HG03097 (cell line): ENCODE measurements around the gene PCDHGA1.
A peak's percentile ranks its signal among the peaks of the same experiment; 100 is the strongest.
"Not testable (repeated sequence)": the region's sequence is repeated elsewhere in the genome, so short reads cannot be mapped to it uniquely, and the experiment has no call there.

Experiments
- ATAC-seq: cut with Tn5 transposase; IDR thresholded peaks from one replicate; pipeline ENCODE4 v1.9.1; 2021; ENCODE audit not compliant: unreplicated experiment, low FRiP score

Gene PCDHGA1

GRCh38 chr5:141407790-141408505 lies 77.6 kb downstream of the PCDHGA1 start, which contains the start of gene PCDHGB6:
Gene PCDHGB6 (plus strand): TSS chr5:141408021. CDS start chr5:141408203, 182 bp downstream.
- not testable (repeated sequence) for ATAC-seq

- ATAC-seq, result no peak
These were observed 79.4 kb downstream of the PCDHGA1 start for GRCh38 chr5:141409598-141410306.

- no peak for ATAC-seq
These were observed 81.3 kb downstream of the PCDHGA1 start for GRCh38 chr5:141411575-141411974.

GRCh38 chr5:141412854-141413539 lies 82.7 kb downstream of the PCDHGA1 start, which contains the start of gene PCDHGA10:
Gene PCDHGA10 (plus strand): TSS chr5:141412987. CDS start chr5:141413176, 189 bp downstream.
- no peak for ATAC-seq

- ATAC-seq, result no peak
These were observed 83.3 kb downstream of the PCDHGA1 start for GRCh38 chr5:141413540-141414069.

- not testable (repeated sequence) for ATAC-seq
These were observed 84.4 kb downstream of the PCDHGA1 start for GRCh38 chr5:141414548-141415274.

GRCh38 chr5:141415275-141415618 lies 84.9 kb downstream of the PCDHGA1 start:
- not testable (repeated sequence) for ATAC-seq

- ATAC-seq, result peak; percentile 70
These were observed 87.3 kb downstream of the PCDHGA1 start, which contains the start of gene PCDHGB7 for GRCh38 chr5:141417494-141418172. Gene PCDHGB7 (plus strand): TSS chr5:141417677. CDS start chr5:141417860, 183 bp downstream.

- ATAC-seq, result no peak
These were observed 89.0 kb downstream of the PCDHGA1 start for GRCh38 chr5:141419074-141419880.

GRCh38 chr5:141420855-141421488 lies 90.7 kb downstream of the PCDHGA1 start, which contains the start of gene PCDHGA11:
Gene PCDHGA11 (plus strand): TSS chr5:141421051. CDS start chr5:141421228, 177 bp downstream.
- ATAC-seq, result no peak

GRCh38 chr5:141421489-141421855 lies 91.2 kb downstream of the PCDHGA1 start:
- ATAC-seq, result no peak

- no peak for ATAC-seq
These were observed 92.5 kb downstream of the PCDHGA1 start for GRCh38 chr5:141422742-141423291.

- no peak for ATAC-seq
These were observed 97.6 kb downstream of the PCDHGA1 start for GRCh38 chr5:141427783-141428426.

- no peak for ATAC-seq
These were observed 100.2 kb downstream of the PCDHGA1 start, which contains the start of gene PCDHGA12 for GRCh38 chr5:141430332-141431113. Gene PCDHGA12 (plus strand): TSS chr5:141430507. CDS start chr5:141430760, 253 bp downstream.

GRCh38 chr5:141431286-141431685 lies 101.0 kb downstream of the PCDHGA1 start:
- no peak for ATAC-seq

- ATAC-seq, result not testable (repeated sequence)
These were observed 102.0 kb downstream of the PCDHGA1 start for GRCh38 chr5:141432308-141432707.

GRCh38 chr5:141432726-141433125 lies 102.4 kb downstream of the PCDHGA1 start:
- ATAC-seq, result not testable (repeated sequence)
